Measurements from ENCODE around the gene PLEKHG4B.
"Not testable (repeated sequence)": the region's sequence is repeated elsewhere in the genome, so short reads cannot be mapped to it uniquely, and the experiment has no call there.

The PLEKHG4B gene

GRCh38 chr5:206927-207536 is 115.1 kb downstream of the PLEKHG4B start:
- DNase-seq, result no peak

GRCh38 chr5:207599-207998 is 115.6 kb downstream of the PLEKHG4B start:
- DNase-seq, result no peak

GRCh38 chr5:208449-209114 is 116.6 kb downstream of the PLEKHG4B start:
- DNase-seq, result no peak

- no peak for DNase-seq
Observed at GRCh38 chr5:213803-214395, 121.9 kb downstream of the PLEKHG4B start.

- not testable (repeated sequence) for DNase-seq
Observed at GRCh38 chr5:215256-215655, 123.3 kb downstream of the PLEKHG4B start.

GRCh38 chr5:216076-216475 is 124.1 kb downstream of the PLEKHG4B start:
- not testable (repeated sequence) for DNase-seq

- DNase-seq, result peak; percentile 96 to 99 (median 98)
Observed at GRCh38 chr5:217494-218456, 125.8 kb downstream of the PLEKHG4B start, which contains the start of the genes CCDC127 and SDHA. Gene CCDC127 (minus strand): TSS chr5:218153. CDS start chr5:216849, 1,304 bp downstream. Gene SDHA (plus strand): TSS chr5:218320. CDS start chr5:218356, 36 bp downstream.

GRCh38 chr5:218457-219291 is 126.7 kb downstream of the PLEKHG4B start:
- peak in 3 of 6 experiments; percentile 16 to 38 (median 34) for DNase-seq

- DNase-seq, result peak in 4 of 6 experiments; percentile 15 to 61 (median 21)
Observed at GRCh38 chr5:219460-219863, 127.5 kb downstream of the PLEKHG4B start.

- peak in 3 of 6 experiments; percentile 11 to 64 (median 39) for DNase-seq
Observed at GRCh38 chr5:219991-220390, 128.0 kb downstream of the PLEKHG4B start.

- not testable (repeated sequence) for DNase-seq
Observed at GRCh38 chr5:222951-223715, 131.2 kb downstream of the PLEKHG4B start.

- no peak for DNase-seq
Observed at GRCh38 chr5:223791-224190, 131.8 kb downstream of the PLEKHG4B start.

GRCh38 chr5:225334-225733 is 133.4 kb downstream of the PLEKHG4B start:
- DNase-seq, result no peak

GRCh38 chr5:227375-227774 is 135.4 kb downstream of the PLEKHG4B start:
- not testable (repeated sequence) for DNase-seq

- DNase-seq, result no peak
Observed at GRCh38 chr5:228886-229285, 136.9 kb downstream of the PLEKHG4B start.

- DNase-seq, result no peak
Observed at GRCh38 chr5:230711-231110, 138.7 kb downstream of the PLEKHG4B start.

- no peak for DNase-seq
Observed at GRCh38 chr5:231661-232060, 139.7 kb downstream of the PLEKHG4B start.

GRCh38 chr5:233426-233825 is 141.5 kb downstream of the PLEKHG4B start:
- not testable (repeated sequence) for DNase-seq

GRCh38 chr5:234450-234849 is 142.5 kb downstream of the PLEKHG4B start:
- no peak for DNase-seq

- DNase-seq, result not testable (repeated sequence)
Observed at GRCh38 chr5:235527-235926, 143.6 kb downstream of the PLEKHG4B start.

- DNase-seq, result not testable (repeated sequence)
Observed at GRCh38 chr5:237931-238330, 146.0 kb downstream of the PLEKHG4B start.
